ENCODE data around the gene CCL25. TPM values are rescaled to one million over a fixed set of nuclear protein-coding genes. Genes with fewer than 3 reads are reported as not detected.

The CCL25 gene
- polyA plus RNA-seq, 1 experiment: not detected

- no peak for DNase-seq (ENCODE audit: low read depth, low spot score)
- H3K9me3 ChIP-seq (ENCODE audit: control insufficient read depth, insufficient read depth, low read length): peaks cover 2% of the 10 kb centered on the region; the same call in 1 of the 2 replicates
- H3K4me3 ChIP-seq (ENCODE audit: low read depth, low read length): no peak overlapping the region
- H3K27ac ChIP-seq (ENCODE audit: low read depth, low read length): no peak overlapping the region
- POLR2A ChIA-PET: no interaction called here
- no peak for TF ChIP-seq CTCF (IDR thresholded peaks at IDR 0.05; ENCODE audit: low read depth, low read length)
- H3K27me3 ChIP-seq (ENCODE audit: control insufficient read depth, insufficient read depth, low read length): no peaks in the 10 kb centered on the region
- CTCF ChIA-PET: interaction anchor here (1.3 kb wide), 1 partner anchor 104 kb away, joined by 3 read pairs; no protein-coding TSS in a partner anchor
These were observed 52.9 kb downstream of the CCL25 start for GRCh38 chr19:8105471-8105870.

GRCh38 chr19:8107301-8107903, 54.8 kb downstream of the CCL25 start:
- no peaks in the 10 kb centered on the region for H3K27me3 ChIP-seq (ENCODE audit: control insufficient read depth, insufficient read depth, low read length)
- no peak for TF ChIP-seq CTCF (IDR thresholded peaks at IDR 0.05; ENCODE audit: low read depth, low read length)
- DNase-seq (ENCODE audit: low read depth, low spot score): no peak
- no peak overlapping the region for H3K27ac ChIP-seq (ENCODE audit: low read depth, low read length)
- POLR2A ChIA-PET: no interaction called here
- peaks cover 10% of the 10 kb centered on the region for H3K9me3 ChIP-seq (ENCODE audit: control insufficient read depth, insufficient read depth, low read length)
- no peak overlapping the region for H3K4me3 ChIP-seq (ENCODE audit: low read depth, low read length)
- CTCF ChIA-PET: no interaction called here

- DNase-seq (ENCODE audit: low read depth, low spot score): no peak
- H3K4me3 ChIP-seq (ENCODE audit: low read depth, low read length): no peak overlapping the region
- ChIA-PET POLR2A (no interaction called here), CTCF (no interaction called here)
- no peaks in the 10 kb centered on the region for H3K27me3 ChIP-seq (ENCODE audit: control insufficient read depth, insufficient read depth, low read length)
- H3K9me3 ChIP-seq (ENCODE audit: control insufficient read depth, insufficient read depth, low read length): peaks cover 10% of the 10 kb centered on the region; the same call in 1 of the 2 replicates
- H3K27ac ChIP-seq (ENCODE audit: low read depth, low read length): no peak overlapping the region
- no peak for TF ChIP-seq CTCF (IDR thresholded peaks at IDR 0.05; ENCODE audit: low read depth, low read length)
These were observed 56.2 kb downstream of the CCL25 start for GRCh38 chr19:8108560-8109445.

- H3K27ac ChIP-seq (ENCODE audit: low read depth, low read length): no peak overlapping the region
- H3K27me3 ChIP-seq (ENCODE audit: control insufficient read depth, insufficient read depth, low read length): no peaks in the 10 kb centered on the region
- H3K4me3 ChIP-seq (ENCODE audit: low read depth, low read length): no peak overlapping the region
- peaks cover 10% of the 10 kb centered on the region; the same call in 1 of the 2 replicates for H3K9me3 ChIP-seq (ENCODE audit: control insufficient read depth, insufficient read depth, low read length)
- no peak for TF ChIP-seq CTCF (IDR thresholded peaks at IDR 0.05; ENCODE audit: low read depth, low read length)
- DNase-seq (ENCODE audit: low read depth, low spot score): no peak
- ChIA-PET POLR2A (no interaction called here), CTCF (no interaction called here)
These were observed 56.9 kb downstream of the CCL25 start for GRCh38 chr19:8109455-8109854.

Measured in AG04450 (cell line).